K562 (cell line): ENCODE measurements around the gene MAGI3. TPM values are rescaled to one million over a fixed set of nuclear protein-coding genes. Genes with fewer than 3 reads are reported as not detected.

Experiments
- BRCA1 ChIP-seq, 2 experiments: fragments of 450-650 bp in 1 of 2; sonication (generic) in 1 of 2; formaldehyde crosslinking in 1 of 2; IDR thresholded peaks; 2 replicates each; pipeline versions ENCODE4 v1.5.0 to v1.6.1; 2017 to 2020; ENCODE audit warnings: mild to moderate bottlenecking in 1 of 2, missing genetic modification reagents in 1 of 2
- CBFA2T3 ChIP-seq: fragments of 450-650 bp; IDR thresholded peaks from 2 replicates; pipeline ENCODE4 v1.6.1; 2017
- ELF2 ChIP-seq: fragments of 250-450 bp; sonication (Bioruptor Pico); IDR thresholded peaks from 2 replicates; pipeline ENCODE4 v1.5.0; 2021; ENCODE audit warnings: mild to moderate bottlenecking
- ESRRA ChIP-seq: fragments of 450-650 bp; IDR thresholded peaks from 2 replicates; pipeline ENCODE4 v1.6.1; 2014; ENCODE audit warnings: low read depth, mild to moderate bottlenecking, moderate library complexity, borderline replicate concordance
- GABPB1 ChIP-seq: sonication (generic); formaldehyde crosslinking; IDR thresholded peaks from 2 replicates; pipeline ENCODE4 v1.8.0; 2022; ENCODE audit warnings: mild to moderate bottlenecking, missing genetic modification reagents
- HDGF ChIP-seq: fragments of 450-650 bp; IDR thresholded peaks from 2 replicates; pipeline ENCODE4 v1.6.1; 2016
- HMGN3 ChIP-seq: IDR thresholded peaks from 2 replicates; pipeline ENCODE4 v1.6.1; 2011; ENCODE audit warnings: borderline replicate concordance, low read depth, mild to moderate bottlenecking, mixed read lengths, low read length; ENCODE audit not compliant: insufficient read length; ENCODE audit errors: extremely low read depth
- KDM4B ChIP-seq, 2 experiments: fragments of 450-650 bp in 1 of 2; sonication (generic) in 1 of 2; IDR thresholded peaks; 2 replicates each; pipeline ENCODE4 v1.6.1; 2016 to 2017; ENCODE audit warnings: borderline replicate concordance in 2 of 2, antibody characterized with exemption in 1 of 2, low read depth in 1 of 2, mild to moderate bottlenecking in 1 of 2
- NFE2 ChIP-seq: IDR thresholded peaks from 2 replicates; pipeline ENCODE4 v1.6.1; 2014; ENCODE audit warnings: antibody characterized with exemption, low read depth
- NRF1 ChIP-seq, 2 experiments: fragments of 450-650 bp; IDR thresholded peaks in 1 of 2; conservative IDR thresholded peaks in 1 of 2; 2 replicates each; pipeline ENCODE4 v1.6.1; 2014; ENCODE audit warnings: mild to moderate bottlenecking in 2 of 2
- POLR2H ChIP-seq: IDR thresholded peaks from 2 replicates; pipeline ENCODE4 v1.6.1; 2016; ENCODE audit warnings: missing genetic modification characterization, low read depth, mild to moderate bottlenecking, control low read depth, missing compliant biosample characterization, moderate library complexity
- SRSF9 ChIP-seq: fragments of 200-400 bp; formaldehyde crosslinking; IDR thresholded peaks from 2 replicates; pipeline ENCODE4 v1.6.1; 2017; ENCODE audit warnings: low read depth, low read length, borderline replicate concordance
- TEAD1 ChIP-seq, 2 experiments: fragments of 450-650 bp in 1 of 2; sonication (generic) in 1 of 2; formaldehyde crosslinking; IDR thresholded peaks; 2 replicates each; pipeline versions ENCODE4 v1.4.0 to v1.8.0; 2020 to 2022; ENCODE audit warnings: mild to moderate bottlenecking in 2 of 2, missing genetic modification reagents in 1 of 2
- ZBTB40 ChIP-seq, 2 experiments: fragments of 450-650 bp in 1 of 2; sonication (generic) in 1 of 2; formaldehyde crosslinking in 1 of 2; IDR thresholded peaks; 2 replicates each; pipeline versions ENCODE4 v1.7.1 to v1.9.0; 2016 to 2022; ENCODE audit warnings: inconsistent platforms in 1 of 2, mild to moderate bottlenecking in 1 of 2, missing genetic modification reagents in 1 of 2
- polyA plus RNA-seq, 8 experiments: library from polyadenylated mRNA; depleted of rRNA in 4 of 8; stranded (reverse) in 5 of 8; unstranded in 3 of 8; fragments of >200 nt; fragmentation: Nextera tagmentation in 2 of 8; fragmentation: Illumina TruSeq in 1 of 8; extraction: Ambion mirVana in 2 of 8; extraction: Trizol in 1 of 8; gene quantifications; 2 replicates each; pipeline versions ENCODE4 v1.2.1 to v1.2.3, GENCODE V29; 2011 to 2014; ENCODE audit warnings: inconsistent platforms in 1 of 8, missing spikeins in 1 of 8
- total RNA-seq, 7 experiments: library from RNA; depleted of rRNA in 6 of 7; stranded (reverse); fragments of >200 nt in 6 of 7; fragmentation: Illumina TruSeq in 2 of 7; extraction: Trizol in 2 of 7; gene quantifications; 2 replicates each; pipeline versions ENCODE4 v1.2.1 to v1.2.3, GENCODE V29; 2011 to 2021; ENCODE audit warnings: low replicate concordance in 1 of 7
- TF ChIP-seq, protein P1 (sequence below): sonication (generic); formaldehyde crosslinking; IDR thresholded peaks from 2 replicates; pipeline ENCODE4 v1.8.1; 2023; ENCODE audit warnings: mild to moderate bottlenecking, missing genetic modification reagents

Gene MAGI3
- total and polyA plus RNA-seq, 9 of the 15 experiments (the other 6 are each of a cell fraction or from before 2014, with no cell fraction given), result 1.0 to 8.6 (median 5.5) TPM

DNA sequence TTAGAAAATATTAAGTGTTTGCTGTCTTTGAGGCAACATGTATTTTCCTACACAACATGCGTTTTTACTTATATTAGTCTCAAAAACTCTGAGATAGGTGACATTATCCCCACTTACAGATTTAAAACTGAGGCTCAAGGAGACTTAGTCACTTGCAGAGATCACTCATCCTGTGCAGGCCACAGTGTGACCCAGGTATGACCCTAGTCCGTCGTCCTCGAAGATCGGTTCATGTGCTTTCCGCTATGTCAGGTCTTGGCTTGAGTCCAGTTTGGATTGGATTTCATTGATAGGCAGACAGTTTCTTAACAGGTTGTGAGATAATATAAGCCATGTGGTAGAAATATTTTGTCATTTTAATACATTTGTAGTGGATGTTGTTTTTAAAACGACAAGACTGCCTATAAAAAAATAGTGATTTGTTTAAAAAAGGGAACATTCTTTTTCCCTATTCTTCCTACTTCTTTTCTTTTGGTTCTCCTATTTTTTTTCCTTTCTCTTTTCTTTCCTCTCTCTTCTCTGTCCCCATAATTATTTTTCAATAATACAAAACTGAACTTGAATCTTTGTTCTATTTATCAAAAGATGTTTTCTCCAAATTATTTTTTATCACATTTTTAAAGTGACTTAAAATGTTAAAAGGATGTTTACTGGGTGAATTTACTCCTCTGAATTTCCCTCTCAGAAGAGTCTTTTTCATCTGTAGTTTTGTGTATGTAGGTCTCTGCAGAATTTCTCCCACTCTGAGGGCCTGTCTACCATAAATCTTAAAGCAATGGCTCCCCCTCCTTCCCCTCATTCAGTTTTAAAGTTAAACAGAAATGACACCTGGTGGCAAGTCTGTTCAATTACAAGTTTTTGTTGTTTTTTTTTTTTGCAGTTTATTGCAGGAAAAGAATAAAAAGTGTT is 287.2 kb downstream of the MAGI3 start (continued):
- TF ChIP-seq ZBTB40 (IDR thresholded peaks at IDR 0.05) (0 out of 2 replicates have a peak, but pooled peaks have one; percentile 27), ZBTB40 (CRISPR knock-in tag; IDR thresholded peaks at IDR 0.05) (no peak), BRCA1 (IDR thresholded peaks at IDR 0.05) (no peak), BRCA1 (CRISPR knock-in tag; IDR thresholded peaks at IDR 0.05) (no peak), NFE2 (peak; percentile 60), TEAD1 (CRISPR knock-in tag; IDR thresholded peaks at IDR 0.05) (0 out of 4 replicates have a peak, but pooled peaks of 1 of the 2 experiments have one; percentile 44), GABPB1 (CRISPR knock-in tag) (peak; percentile 34; the same call in 1 of the 2 replicates), HDGF (no peak), NRF1 (conservative IDR thresholded peaks at IDR 0.05 in 1 of 2, IDR thresholded peaks at IDR 0.05 in 1 of 2) (0 out of 4 replicates have a peak, but pooled peaks of 1 of the 2 experiments have one; percentile 27), SRSF9 (no peak), ELF2 (CRISPR knock-in tag) (0 out of 2 replicates have a peak, but pooled peaks have one; percentile 8), CBFA2T3 (peak; percentile 81), HMGN3 (no peak), KDM4B (IDR thresholded peaks at IDR 0.05; ENCODE audit: borderline replicate concordance in 2 of 2, low read depth in 1 of 2) (peak in 1 of 2 experiments; percentile 40; a peak in 1 of 4 replicates), POLR2H (tag) (peak; percentile 41; the same call in 1 of the 2 replicates), ESRRA (peak; percentile 99)
- TF ChIP-seq, protein P1, sequence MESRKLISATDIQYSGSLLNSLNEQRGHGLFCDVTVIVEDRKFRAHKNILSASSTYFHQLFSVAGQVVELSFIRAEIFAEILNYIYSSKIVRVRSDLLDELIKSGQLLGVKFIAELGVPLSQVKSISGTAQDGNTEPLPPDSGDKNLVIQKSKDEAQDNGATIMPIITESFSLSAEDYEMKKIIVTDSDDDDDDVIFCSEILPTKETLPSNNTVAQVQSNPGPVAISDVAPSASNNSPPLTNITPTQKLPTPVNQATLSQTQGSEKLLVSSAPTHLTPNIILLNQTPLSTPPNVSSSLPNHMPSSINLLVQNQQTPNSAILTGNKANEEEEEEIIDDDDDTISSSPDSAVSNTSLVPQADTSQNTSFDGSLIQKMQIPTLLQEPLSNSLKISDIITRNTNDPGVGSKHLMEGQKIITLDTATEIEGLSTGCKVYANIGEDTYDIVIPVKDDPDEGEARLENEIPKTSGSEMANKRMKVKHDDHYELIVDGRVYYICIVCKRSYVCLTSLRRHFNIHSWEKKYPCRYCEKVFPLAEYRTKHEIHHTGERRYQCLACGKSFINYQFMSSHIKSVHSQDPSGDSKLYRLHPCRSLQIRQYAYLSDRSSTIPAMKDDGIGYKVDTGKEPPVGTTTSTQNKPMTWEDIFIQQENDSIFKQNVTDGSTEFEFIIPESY (CRISPR knock-in tag), result peak; percentile 44; the same call in 1 of the 2 replicates
